ENCODE measurements around the gene IGF1R. TPM values are rescaled to one million over a fixed set of nuclear protein-coding genes. Genes with fewer than 3 reads are reported as not detected.

The IGF1R gene
- total RNA-seq, 1 experiment from 2014 or later = 3.8 TPM

DNA sequence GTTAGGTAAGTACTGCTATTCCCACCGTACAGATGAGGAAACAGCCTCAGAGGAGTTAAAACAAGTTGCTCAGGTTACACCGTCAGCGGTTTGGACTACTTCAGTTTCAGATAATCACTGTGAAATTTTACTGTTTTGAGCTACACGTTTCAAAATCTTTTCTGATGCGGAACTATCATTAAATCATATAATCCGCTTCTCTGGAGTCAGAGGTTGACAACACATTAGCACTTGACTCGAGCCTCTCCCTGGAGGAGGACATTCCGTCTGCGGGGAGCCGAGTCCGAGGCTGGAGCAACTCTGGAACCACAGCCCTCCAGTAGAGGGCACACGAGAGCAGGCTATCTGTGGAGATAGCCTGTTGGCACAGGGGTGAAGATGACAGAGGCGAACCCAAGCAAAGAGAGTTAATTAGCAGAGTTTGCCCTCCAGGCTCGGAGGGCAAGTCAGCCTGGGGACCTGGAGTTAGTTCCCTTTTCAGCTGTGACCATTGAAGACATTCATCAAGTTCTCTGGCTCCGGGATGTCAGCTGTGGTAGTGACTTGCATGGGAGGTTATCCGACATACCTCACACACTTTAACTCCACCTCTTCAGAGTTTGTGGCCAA is 131.2 kb downstream of the IGF1R start:
- intact Hi-C loops (cut with micrococcal nuclease) = loop anchor here (1.0 to 5.0 kb wide), 4 partner anchors 52 to 298 kb away; no protein-coding TSS in a partner anchor
- TF ChIP-seq, protein P1, sequence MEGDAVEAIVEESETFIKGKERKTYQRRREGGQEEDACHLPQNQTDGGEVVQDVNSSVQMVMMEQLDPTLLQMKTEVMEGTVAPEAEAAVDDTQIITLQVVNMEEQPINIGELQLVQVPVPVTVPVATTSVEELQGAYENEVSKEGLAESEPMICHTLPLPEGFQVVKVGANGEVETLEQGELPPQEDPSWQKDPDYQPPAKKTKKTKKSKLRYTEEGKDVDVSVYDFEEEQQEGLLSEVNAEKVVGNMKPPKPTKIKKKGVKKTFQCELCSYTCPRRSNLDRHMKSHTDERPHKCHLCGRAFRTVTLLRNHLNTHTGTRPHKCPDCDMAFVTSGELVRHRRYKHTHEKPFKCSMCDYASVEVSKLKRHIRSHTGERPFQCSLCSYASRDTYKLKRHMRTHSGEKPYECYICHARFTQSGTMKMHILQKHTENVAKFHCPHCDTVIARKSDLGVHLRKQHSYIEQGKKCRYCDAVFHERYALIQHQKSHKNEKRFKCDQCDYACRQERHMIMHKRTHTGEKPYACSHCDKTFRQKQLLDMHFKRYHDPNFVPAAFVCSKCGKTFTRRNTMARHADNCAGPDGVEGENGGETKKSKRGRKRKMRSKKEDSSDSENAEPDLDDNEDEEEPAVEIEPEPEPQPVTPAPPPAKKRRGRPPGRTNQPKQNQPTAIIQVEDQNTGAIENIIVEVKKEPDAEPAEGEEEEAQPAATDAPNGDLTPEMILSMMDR (conservative IDR thresholded peaks at IDR 0.05; ENCODE audit: low read depth, low read length) = peak; percentile 93
- TF ChIP-seq EZH2 (IDR thresholded peaks at IDR 0.05; ENCODE audit: low read length, unreplicated experiment) = no peak
- TF ChIP-seq EZH2phosphoT487 (IDR thresholded peaks at IDR 0.05; ENCODE audit: borderline replicate concordance, low read length) = no peak
- H2AFZ ChIP-seq (ENCODE audit: low read length) = peak overlapping the region; percentile 29
- DNase-seq = peak; percentile 88
- no peaks in the 10 kb centered on the region for H4K20me1 ChIP-seq (ENCODE audit: low read length)
- no TSS peak for BruUV-seq (replicated peaks)
- H3K36me3 ChIP-seq (ENCODE audit: low read depth, low read length) = no peaks in the 10 kb centered on the region
- ATAC-seq = peak; percentile 98
- no peaks in the 10 kb centered on the region for H3F3A ChIP-seq (ENCODE audit: low read length, unreplicated experiment)
- H3K79me2 ChIP-seq (ENCODE audit: low read length) = 0 out of 2 replicates have a peak, but pooled peaks cover 4% of the 10 kb centered on the region
- peak overlapping the region; percentile 54 for H3K4me2 ChIP-seq (ENCODE audit: low read length)
- CTCF ChIA-PET = interaction anchor here (2.9 kb wide), 1 partner anchor 72 kb away, joined by 10 read pairs; no protein-coding TSS in a partner anchor
- no peak overlapping the region for H3K9ac ChIP-seq (ENCODE audit: low read length)
- H3K27ac ChIP-seq (ENCODE audit: low read length) = no peak overlapping the region
- H3K9me2 ChIP-seq (replicated peaks; ENCODE audit: low read length) = no peaks in the 10 kb centered on the region
- H3K4me3 ChIP-seq (ENCODE audit: low read length) = peak overlapping the region; percentile 5; the same call in 1 of the 2 replicates
- POLR2A ChIA-PET (ENCODE audit: unreplicated experiment) = no interaction called here
- no peaks in the 10 kb centered on the region for H3K9me3 ChIP-seq (ENCODE audit: low read length)
- peaks cover 4% of the 10 kb centered on the region; the same call in 1 of the 2 replicates for H3K4me1 ChIP-seq (ENCODE audit: insufficient read depth, low read length)
- H3K27me3 ChIP-seq (ENCODE audit: low read length) = no peaks in the 10 kb centered on the region

- DNase-seq = no peak
- H3K4me3 ChIP-seq (ENCODE audit: low read length) = no peak overlapping the region
- H4K20me1 ChIP-seq (ENCODE audit: low read length) = no peaks in the 10 kb centered on the region
- TF ChIP-seq, protein P1 (conservative IDR thresholded peaks at IDR 0.05; ENCODE audit: low read depth, low read length) = no peak
- TF ChIP-seq EZH2phosphoT487 (IDR thresholded peaks at IDR 0.05; ENCODE audit: borderline replicate concordance, low read length) (no peak), EZH2 (IDR thresholded peaks at IDR 0.05; ENCODE audit: low read length, unreplicated experiment) (no peak)
- no peak overlapping the region for H2AFZ ChIP-seq (ENCODE audit: low read length)
- no peaks in the 10 kb centered on the region for H3K27me3 ChIP-seq (ENCODE audit: low read length)
- H3K4me1 ChIP-seq (ENCODE audit: insufficient read depth, low read length) = no peaks in the 10 kb centered on the region; the same call in 1 of the 2 replicates
- H3F3A ChIP-seq (ENCODE audit: low read length, unreplicated experiment) = no peaks in the 10 kb centered on the region
- ChIA-PET POLR2A (ENCODE audit: unreplicated experiment) (no interaction called here), CTCF (no interaction called here)
- H3K27ac ChIP-seq (ENCODE audit: low read length) = no peak overlapping the region
- intact Hi-C loops (cut with micrococcal nuclease) = no loop called here
- no peaks in the 10 kb centered on the region for H3K36me3 ChIP-seq (ENCODE audit: low read depth, low read length)
- no TSS peak for BruUV-seq (replicated peaks)
- ATAC-seq = no peak
- no peaks in the 10 kb centered on the region for H3K79me2 ChIP-seq (ENCODE audit: low read length)
- no peaks in the 10 kb centered on the region for H3K9me3 ChIP-seq (ENCODE audit: low read length)
- H3K4me2 ChIP-seq (ENCODE audit: low read length) = no peak overlapping the region
- H3K9me2 ChIP-seq (replicated peaks; ENCODE audit: low read length) = no peaks in the 10 kb centered on the region
- no peak overlapping the region for H3K9ac ChIP-seq (ENCODE audit: low read length)
Observed at GRCh38 chr15:98781838-98782237, 133.5 kb downstream of the IGF1R start.

GRCh38 chr15:98782801-98783200 is 134.5 kb downstream of the IGF1R start:
- intact Hi-C loops (cut with micrococcal nuclease) = no loop called here
- no peak for DNase-seq
- Histone ChIP-seq H3K4me1 (ENCODE audit: insufficient read depth, low read length) (no peaks in the 10 kb centered on the region; the same call in 1 of the 2 replicates), H3F3A (ENCODE audit: low read length, unreplicated experiment) (no peaks in the 10 kb centered on the region), H3K79me2 (ENCODE audit: low read length) (no peaks in the 10 kb centered on the region), H3K9me3 (ENCODE audit: low read length) (no peaks in the 10 kb centered on the region), H3K27me3 (ENCODE audit: low read length) (no peaks in the 10 kb centered on the region), H3K9me2 (replicated peaks; ENCODE audit: low read length) (no peaks in the 10 kb centered on the region), H3K4me3 (ENCODE audit: low read length) (no peak overlapping the region), H3K36me3 (ENCODE audit: low read depth, low read length) (no peaks in the 10 kb centered on the region), H4K20me1 (ENCODE audit: low read length) (no peaks in the 10 kb centered on the region), H2AFZ (ENCODE audit: low read length) (no peak overlapping the region), H3K9ac (ENCODE audit: low read length) (no peak overlapping the region), H3K27ac (ENCODE audit: low read length) (no peak overlapping the region), H3K4me2 (ENCODE audit: low read length) (no peak overlapping the region)
- POLR2A ChIA-PET (ENCODE audit: unreplicated experiment) = no interaction called here
- BruUV-seq (replicated peaks) = no TSS peak
- no peak for ATAC-seq
- CTCF ChIA-PET = no interaction called here
- no peak for TF ChIP-seq EZH2phosphoT487 (IDR thresholded peaks at IDR 0.05; ENCODE audit: borderline replicate concordance, low read length)
- TF ChIP-seq, protein P1 (conservative IDR thresholded peaks at IDR 0.05; ENCODE audit: low read depth, low read length) = no peak
